ENCODE data around the gene SEPHS2. TPM values are rescaled to one million over a fixed set of nuclear protein-coding genes. Genes with fewer than 3 reads are reported as not detected.

Gene SEPHS2
- total RNA-seq, 1 experiment from 2014 or later: 91.6 TPM

DNA sequence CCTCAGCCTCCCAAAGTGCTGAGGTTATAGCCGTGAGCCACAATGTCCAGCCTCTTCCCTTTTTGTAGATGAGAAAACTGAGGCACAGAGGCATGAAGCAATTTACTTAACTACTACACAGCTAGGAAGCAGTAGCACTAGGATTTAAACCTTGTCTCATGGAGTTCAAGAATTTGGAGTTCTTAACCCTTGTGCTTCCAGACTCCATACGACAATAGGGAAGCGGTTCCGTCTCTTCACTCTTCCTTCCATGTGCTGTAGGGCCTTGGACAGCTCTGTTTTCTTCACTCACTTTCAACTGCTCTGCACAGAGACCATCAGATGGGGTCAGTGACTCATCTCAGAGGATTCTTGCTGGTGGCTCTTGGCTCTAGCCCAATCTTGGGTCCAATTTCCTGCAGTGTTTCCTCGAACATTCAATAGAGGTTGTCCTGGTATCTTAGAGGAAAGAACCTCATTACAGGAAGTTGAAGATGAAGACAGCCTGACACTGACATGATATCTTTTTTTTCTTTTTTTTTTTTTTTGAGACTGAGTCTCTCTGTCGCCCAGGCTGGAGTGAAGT lies 46.2 kb upstream of the SEPHS2 start:
- no peak for TF ChIP-seq CTCF (IDR thresholded peaks at IDR 0.05; ENCODE audit: insufficient read depth in 1 of 2, low read depth in 1 of 2, low read length in 1 of 2, severe bottlenecking in 1 of 2, unreplicated experiment in 1 of 2)
- Mint-ChIP-seq H3K9me3 (ENCODE audit: unreplicated experiment) (no peaks in the 10 kb centered on the region), H3K27me3 (ENCODE audit: insufficient read depth, unreplicated experiment) (no peaks in the 10 kb centered on the region), H3K4me3 (ENCODE audit: unreplicated experiment) (no peak overlapping the region), H3K4me1 (ENCODE audit: low read depth, unreplicated experiment) (no peaks in the 10 kb centered on the region), H3K36me3 (ENCODE audit: insufficient read depth, unreplicated experiment) (no peaks in the 10 kb centered on the region), H3K27ac (ENCODE audit: unreplicated experiment) (no peak overlapping the region)
- intact Hi-C loops (cut with micrococcal nuclease; ENCODE audit: unreplicated experiment): no loop called here
- no peaks in the 10 kb centered on the region for H3K4me1 ChIP-seq
- H3K9me3 ChIP-seq: no peaks in the 10 kb centered on the region
- no peak overlapping the region for H3K4me3 ChIP-seq (ENCODE audit: low read depth, low read length)
- DNase-seq: no peak
- POLR2A ChIA-PET: no interaction called here
- H3K36me3 ChIP-seq (ENCODE audit: control insufficient read depth, insufficient read depth, low read length): no peaks in the 10 kb centered on the region
- no TSS peak for BruUV-seq (replicated peaks)
- CTCF ChIA-PET: no interaction called here
- H3K27me3 ChIP-seq (replicated peaks; ENCODE audit: control insufficient read depth, insufficient read depth, low read length): no peaks in the 10 kb centered on the region

DNA sequence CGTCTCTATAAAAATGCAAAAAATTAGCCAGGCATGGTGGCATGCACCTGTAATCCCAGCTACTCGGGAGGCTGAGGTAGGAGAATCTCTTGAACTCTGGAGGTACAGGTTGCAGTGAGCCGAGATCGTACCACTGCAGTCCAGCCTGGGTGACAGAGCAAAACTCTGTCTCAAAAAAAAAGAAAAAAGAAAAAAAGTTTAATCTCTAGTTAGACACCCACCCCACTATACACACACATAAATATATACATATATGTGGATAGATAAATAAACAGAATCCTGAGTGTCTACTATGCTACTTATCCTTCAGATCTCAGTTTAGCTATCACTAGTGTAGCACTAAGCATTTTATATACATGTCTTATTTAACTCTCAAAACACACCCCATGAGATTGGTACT lies 45.6 kb upstream of the SEPHS2 start:
- ChIA-PET CTCF (no interaction called here), POLR2A (no interaction called here)
- intact Hi-C loops (cut with micrococcal nuclease; ENCODE audit: unreplicated experiment): no loop called here
- no peak overlapping the region for H3K27ac Mint-ChIP-seq (ENCODE audit: unreplicated experiment)
- Histone ChIP-seq H3K27me3 (replicated peaks; ENCODE audit: control insufficient read depth, insufficient read depth, low read length) (no peaks in the 10 kb centered on the region), H3K4me1 (no peaks in the 10 kb centered on the region), H3K36me3 (ENCODE audit: control insufficient read depth, insufficient read depth, low read length) (no peaks in the 10 kb centered on the region), H3K4me3 (ENCODE audit: low read depth, low read length) (no peak overlapping the region), H3K9me3 (no peaks in the 10 kb centered on the region)
- no peaks in the 10 kb centered on the region for H3K9me3 Mint-ChIP-seq (ENCODE audit: unreplicated experiment)
- H3K4me1 Mint-ChIP-seq (ENCODE audit: low read depth, unreplicated experiment): no peaks in the 10 kb centered on the region
- TF ChIP-seq CTCF (IDR thresholded peaks at IDR 0.05; ENCODE audit: insufficient read depth in 1 of 2, low read depth in 1 of 2, low read length in 1 of 2, severe bottlenecking in 1 of 2, unreplicated experiment in 1 of 2): no peak
- no peaks in the 10 kb centered on the region for H3K36me3 Mint-ChIP-seq (ENCODE audit: insufficient read depth, unreplicated experiment)
- BruUV-seq (replicated peaks): no TSS peak
- no peak overlapping the region for H3K4me3 Mint-ChIP-seq (ENCODE audit: unreplicated experiment)
- H3K27me3 Mint-ChIP-seq (ENCODE audit: insufficient read depth, unreplicated experiment): no peaks in the 10 kb centered on the region
- no peak for DNase-seq

GRCh38 chr16:30490210-30490609 lies 44.5 kb upstream of the SEPHS2 start:
- H3K9me3 ChIP-seq: no peaks in the 10 kb centered on the region
- H3K4me1 Mint-ChIP-seq (ENCODE audit: low read depth, unreplicated experiment): no peaks in the 10 kb centered on the region
- H3K27me3 Mint-ChIP-seq (ENCODE audit: insufficient read depth, unreplicated experiment): no peaks in the 10 kb centered on the region
- H3K4me3 Mint-ChIP-seq (ENCODE audit: unreplicated experiment): no peak overlapping the region
- TF ChIP-seq CTCF (IDR thresholded peaks at IDR 0.05; ENCODE audit: insufficient read depth in 1 of 2, low read depth in 1 of 2, low read length in 1 of 2, severe bottlenecking in 1 of 2, unreplicated experiment in 1 of 2): no peak
- H3K4me3 ChIP-seq (ENCODE audit: low read depth, low read length): no peak overlapping the region
- ChIA-PET POLR2A (no interaction called here), CTCF (no interaction called here)
- H3K27me3 ChIP-seq (replicated peaks; ENCODE audit: control insufficient read depth, insufficient read depth, low read length): no peaks in the 10 kb centered on the region
- no peaks in the 10 kb centered on the region for H3K4me1 ChIP-seq
- DNase-seq: no peak
- BruUV-seq (replicated peaks): no TSS peak
- H3K27ac Mint-ChIP-seq (ENCODE audit: unreplicated experiment): no peak overlapping the region
- no peaks in the 10 kb centered on the region for H3K36me3 Mint-ChIP-seq (ENCODE audit: insufficient read depth, unreplicated experiment)
- intact Hi-C loops (cut with micrococcal nuclease; ENCODE audit: unreplicated experiment): no loop called here
- no peaks in the 10 kb centered on the region for H3K9me3 Mint-ChIP-seq (ENCODE audit: unreplicated experiment)
- no peaks in the 10 kb centered on the region for H3K36me3 ChIP-seq (ENCODE audit: control insufficient read depth, insufficient read depth, low read length)

All from Caco-2 (cell line).